Esophagus squamous epithelium (tissue), 5 donors: ENCODE measurements around the gene ARHGDIA. TPM values are rescaled to one million over a fixed set of nuclear protein-coding genes. Genes with fewer than 3 reads are reported as not detected.
"Not testable (repeated sequence)": the region's sequence is repeated elsewhere in the genome, so short reads cannot be mapped to it uniquely, and the experiment has no call there.

Source experiments
- DNase-seq: peaks from one replicate; lab custom pipeline; 2025; lab: John Stamatoyannopoulos, UW
- H3K27ac ChIP-seq, 4 donors: fragments of 200-600 bp; sonication (generic); one replicate each; pipeline ENCODE4 v1.5.1; 2016 to 2019; ENCODE audit warnings: mild to moderate bottlenecking in 1 of 4
- H3K27me3 ChIP-seq, 4 donors: fragments of 200-600 bp; sonication (generic); 1 replicate in 3 of 4; 2 replicates in 1 of 4; pipeline versions ENCODE4 v1.5.1 to v1.6.0; 2017 to 2021; ENCODE audit warnings: antibody characterized with exemption in 1 of 4
- H3K36me3 ChIP-seq, 3 donors: fragments of 200-600 bp; sonication (generic); one replicate each; pipeline ENCODE4 v1.5.1; 2016 to 2019
- H3K4me1 ChIP-seq, 3 donors: fragments of 200-600 bp; sonication (generic); one replicate each; pipeline ENCODE4 v1.5.1; 2017 to 2019
- H3K4me3 ChIP-seq, 4 donors: fragments of 200-600 bp; sonication (generic); 1 replicate in 3 of 4; 2 replicates in 1 of 4; pipeline ENCODE4 v1.5.1; 2016 to 2019; ENCODE audit warnings: mild to moderate bottlenecking in 2 of 4, moderate library complexity in 1 of 4
- H3K9me3 ChIP-seq, 3 donors: fragments of 200-600 bp; sonication (generic); one replicate each; pipeline ENCODE4 v1.5.1; 2016 to 2019
- CTCF ChIP-seq, 6 experiments: fragments of 450-650 bp in 4 of 6; fragments of 200-600 bp in 2 of 6; sonication (generic) in 2 of 6; IDR thresholded peaks; one replicate each; pipeline ENCODE4 v1.5.1; 2016 to 2019; ENCODE audit warnings: antibody characterized with exemption in 6 of 6, mild to moderate bottlenecking in 4 of 6, moderate library complexity in 4 of 6
- POLR2A ChIP-seq, 4 donors: fragments of 450-650 bp; IDR thresholded peaks; one replicate each; pipeline ENCODE4 v1.6.1; 2017; ENCODE audit warnings: antibody characterized with exemption in 4 of 4, mild to moderate bottlenecking in 4 of 4, moderate library complexity in 3 of 4
- WGBS, 2 donors: methylation state at CpG; one replicate each; pipeline ENCODE4 v1.1.5; 2018; 5-methylcytosine and 5-hydroxymethylcytosine counted together
- intact Hi-C: fragments of 100-400 bp; cut with DNase I; formaldehyde crosslinking; loops from one replicate; pipeline ENCODE4 v1.15.0; 2022
- total RNA-seq, 4 donors: library from RNA; depleted of rRNA; stranded (reverse); fragments of >200 nt; gene quantifications; one replicate each; pipeline ENCODE4 v1.1.0, GENCODE V29; 2016
- donor health status: DM: yes; HTN: yes; CAD: no.

Gene ARHGDIA
- total RNA-seq, result 100 to 1,000 TPM; 166 to 239 (median 176) TPM

GRCh38 chr17:81870981-81871386 lies at the start of gene ARHGDIA:
TSS of gene ARHGDIA (minus strand) at chr17:81871337. CDS start at chr17:81869930, 1,407 bp downstream.
- WGBS, 2 donors, result no CpG with 5 or more reads among the region's 64 CpGs
- no peak for TF ChIP-seq POLR2A (IDR thresholded peaks at IDR 0.05)
- Histone ChIP-seq H3K9me3 (no peaks in the 10 kb centered on the region), H3K4me3 (peak within 1 kb of the TSS; percentile 71 to 89 (median 78)), H3K4me1 (peaks cover 30 to 74% (median 46%) of the 10 kb centered on the region in 3 donors), H3K36me3 (peaks cover 11 to 33% (median 22%) of the 10 kb centered on the region in 3 donors), H3K27me3 (no peaks in the 10 kb centered on the region), H3K27ac (peak within 1 kb of the TSS; percentile 95 to 100 (median 98))
- intact Hi-C loops, result no loop called here
- DNase-seq, result peak; percentile 82

- intact Hi-C loops, result no loop called here
- peak overlapping the region; percentile 84 to 99 (median 94) for H3K27ac ChIP-seq
- H3K36me3 ChIP-seq, result peaks cover 27 to 62% (median 36%) of the 10 kb centered on the region in 3 donors
- 69 to 72% methylated on average over 8 to 13 of the region's 15 CpGs for WGBS, 2 donors
- peak overlapping the region in 2 of 4 donors; percentile 61 to 73 for H3K4me3 ChIP-seq
- peaks cover 57 to 88% (median 58%) of the 10 kb centered on the region in 3 donors for H3K4me1 ChIP-seq
- no peaks in the 10 kb centered on the region for H3K9me3 ChIP-seq
- DNase-seq, result no peak
- TF ChIP-seq CTCF (IDR thresholded peaks at IDR 0.05), result no peak
- peak in 1 of 4 donors; percentile 13 for TF ChIP-seq POLR2A (IDR thresholded peaks at IDR 0.05)
- H3K27me3 ChIP-seq, result no peaks in the 10 kb centered on the region
These were observed 47.9 kb upstream of the ARHGDIA start for GRCh38 chr17:81918832-81919545.

- Histone ChIP-seq H3K36me3 (peaks cover 34 to 69% (median 42%) of the 10 kb centered on the region in 3 donors), H3K4me3 (peak overlapping the region; percentile 61 to 100 (median 86)), H3K27ac (peak overlapping the region; percentile 84 to 99 (median 94)), H3K4me1 (peaks cover 51 to 88% (median 51%) of the 10 kb centered on the region in 3 donors)
- 27% methylated on average over 6 to 8 of the region's 9 CpGs for WGBS, 2 donors
- DNase-seq, H3K9me3 ChIP-seq, H3K27me3 ChIP-seq, intact Hi-C loops: not testable (repeated sequence)
These were observed 47.2 kb upstream of the ARHGDIA start for GRCh38 chr17:81918333-81918669.

- WGBS, 2 donors, result 1% methylated on average over 21 to 27 of the region's 94 CpGs
- TF ChIP-seq CTCF (IDR thresholded peaks at IDR 0.05) (peak in 1 of 6 experiments; percentile 9), POLR2A (IDR thresholded peaks at IDR 0.05) (peak in 3 of 4 donors; percentile 37 to 84 (median 77))
- peak within 1 kb of the TSS; percentile 61 to 100 (median 86) for H3K4me3 ChIP-seq
- no peaks in the 10 kb centered on the region for H3K9me3 ChIP-seq
- H3K27ac ChIP-seq, result peak within 1 kb of the TSS; percentile 84 to 99 (median 94)
- no peak for DNase-seq
- intact Hi-C loops, result no loop called here
- peaks cover 35 to 71% (median 45%) of the 10 kb centered on the region in 3 donors for H3K36me3 ChIP-seq
- H3K4me1 ChIP-seq, result peaks cover 46 to 88% (median 47%) of the 10 kb centered on the region in 3 donors
- no peaks in the 10 kb centered on the region for H3K27me3 ChIP-seq
These were observed 46.6 kb upstream of the ARHGDIA start, which contains the start of gene SIRT7 for GRCh38 chr17:81917565-81918332. TSS of gene SIRT7 (minus strand) at chr17:81918176. CDS start at chr17:81918131, 45 bp downstream.

- Histone ChIP-seq H3K27me3 (no peaks in the 10 kb centered on the region), H3K4me3 (peak overlapping the region; percentile 61 to 100 (median 86)), H3K36me3 (peaks cover 31 to 68% (median 42%) of the 10 kb centered on the region in 3 donors), H3K9me3 (no peaks in the 10 kb centered on the region), H3K4me1 (peaks cover 46 to 88% (median 50%) of the 10 kb centered on the region in 3 donors), H3K27ac (peak overlapping the region; percentile 84 to 99 (median 94))
- 58 to 59% methylated on average over 21 of the region's 21 CpGs for WGBS, 2 donors
- no peak for TF ChIP-seq CTCF (IDR thresholded peaks at IDR 0.05)
- peak in 3 of 4 donors; percentile 35 to 61 (median 60) for TF ChIP-seq POLR2A (IDR thresholded peaks at IDR 0.05)
- no peak for DNase-seq
- intact Hi-C loops, result no loop called here
These were observed 45.3 kb upstream of the ARHGDIA start for GRCh38 chr17:81916234-81917001.
